NCI-H345 (cell line): ENCODE results near the gene LOX.

Experiments
- DNase-seq: peaks from one replicate; lab custom pipeline; 2025; lab: John Stamatoyannopoulos, UW

The LOX gene

GRCh38 chr5:122053181-122054109 is 24.6 kb downstream of the LOX start:
- no peak for DNase-seq

- DNase-seq = no peak
These were observed 26.5 kb downstream of the LOX start for GRCh38 chr5:122051569-122051968.

GRCh38 chr5:122050959-122051358 is 27.1 kb downstream of the LOX start:
- no peak for DNase-seq

GRCh38 chr5:122040636-122041302 is 37.3 kb downstream of the LOX start:
- DNase-seq = no peak

GRCh38 chr5:122036326-122036725 is 41.7 kb downstream of the LOX start:
- DNase-seq = no peak

GRCh38 chr5:122035913-122036312 is 42.1 kb downstream of the LOX start:
- DNase-seq = no peak

- no peak for DNase-seq
These were observed 46.2 kb downstream of the LOX start for GRCh38 chr5:122031836-122032235.

GRCh38 chr5:122030251-122030650 is 47.8 kb downstream of the LOX start:
- DNase-seq = no peak

- no peak for DNase-seq
These were observed 48.2 kb downstream of the LOX start for GRCh38 chr5:122029818-122030217.

GRCh38 chr5:122022966-122023365 is 55.1 kb downstream of the LOX start:
- DNase-seq = no peak

- no peak for DNase-seq
These were observed 58.0 kb downstream of the LOX start for GRCh38 chr5:122019919-122020590.

GRCh38 chr5:122015471-122015870 is 62.6 kb downstream of the LOX start:
- no peak for DNase-seq

- DNase-seq = no peak
These were observed 63.7 kb downstream of the LOX start for GRCh38 chr5:122014236-122014935.
